ENCODE data around the gene SLC12A1. TPM values are rescaled to one million over a fixed set of nuclear protein-coding genes. Genes with fewer than 3 reads are reported as not detected.

Gene SLC12A1
- total RNA-seq (2022; extraction: Qiagen RNA extraction; ENCODE audit: low read depth): not detected in 5 replicates

GRCh38 chr15:48205981-48206380 is at the start of gene SLC12A1:
TSS of gene SLC12A1 (plus strand) at chr15:48206302. CDS start at chr15:48207720, 1,418 bp downstream.

GRCh38 chr15:48177766-48178647 is 28.1 kb upstream of the SLC12A1 start, which contains the start of gene MYEF2:
TSS of gene MYEF2 (minus strand) at chr15:48178295. CDS start at chr15:48178237, 58 bp downstream.

GRCh38 chr15:48191574-48192225 is 14.4 kb upstream of the SLC12A1 start, which contains the start of gene CTXN2:
TSS of gene CTXN2 (plus strand) at chr15:48191665. CDS start at chr15:48201301, 9,636 bp downstream.

GRCh38 chr15:48330855-48331795 is 125.0 kb downstream of the SLC12A1 start, which contains the start of gene DUT:
TSS of gene DUT (plus strand) at chr15:48331429. CDS start at chr15:48331516, 87 bp downstream.

Other genes starting within 250 kb of the SLC12A1 start
- not detected in 5 replicates for gene SLC24A5, start 85.3 kb upstream of the SLC12A1 start, total RNA-seq (2022; extraction: Qiagen RNA extraction; ENCODE audit: low read depth)
- 14.3 to 21.2 TPM (median 18.6 TPM) in 5 replicates for gene MYEF2, start 28.0 kb upstream of the SLC12A1 start, total RNA-seq (2022; extraction: Qiagen RNA extraction; ENCODE audit: low read depth)
- gene CTXN2, start 14.6 kb upstream of the SLC12A1 start, total RNA-seq (2022; extraction: Qiagen RNA extraction; ENCODE audit: low read depth): not detected in 5 replicates
- 101 to 124 TPM (median 109 TPM) in 5 replicates for gene DUT, start 125.1 kb downstream of the SLC12A1 start, total RNA-seq (2022; extraction: Qiagen RNA extraction; ENCODE audit: low read depth)

Measured in A549 treated with ZK216348 at 1 μM for 4 hours (cell line).